Calu3 (cell line): ENCODE measurements around the gene CCNI. TPM values are rescaled to one million over a fixed set of nuclear protein-coding genes. Genes with fewer than 3 reads are reported as not detected.
"Not testable (repeated sequence)": the region's sequence is repeated elsewhere in the genome, so short reads cannot be mapped to it uniquely, and the experiment has no call there.

ENCODE experiments used
- BruUV-seq: library from RNA; stranded (reverse); fragments of 400-500 nt; replicated peaks from 2 replicates; lab custom pipeline; 2021; lab: Mats Ljungman, UMichigan
- CTCF ChIA-PET: fragments of 300-600 bp; sonication (Branson Sonifier 250); formaldehyde crosslinking; loops from one replicate; lab custom pipeline; 2022; ENCODE audit warnings: antibody characterized with exemption; lab: Charles Lee
- DNase-seq: peaks from one replicate; pipeline ENCODE4 v3.0.0; 2022
- H3K27ac Mint-ChIP-seq: one replicate; pipeline ENCODE4 v1.8.0; 2022; ENCODE audit warnings: mixed read lengths; ENCODE audit not compliant: unreplicated experiment
- H3K27me3 Mint-ChIP-seq: one replicate; pipeline ENCODE4 v1.8.0; 2022; ENCODE audit warnings: mixed read lengths; ENCODE audit not compliant: unreplicated experiment
- H3K36me3 Mint-ChIP-seq: one replicate; pipeline ENCODE4 v1.8.0; 2022; ENCODE audit warnings: mild to moderate bottlenecking, moderate library complexity, mixed read lengths; ENCODE audit not compliant: insufficient read depth, unreplicated experiment
- H3K4me1 Mint-ChIP-seq: one replicate; pipeline ENCODE4 v1.8.0; 2022; ENCODE audit warnings: mild to moderate bottlenecking, low read depth, mixed read lengths; ENCODE audit not compliant: unreplicated experiment
- H3K4me3 Mint-ChIP-seq: one replicate; pipeline ENCODE4 v1.8.0; 2022; ENCODE audit warnings: mild to moderate bottlenecking, low read depth, moderate library complexity, mixed read lengths; ENCODE audit not compliant: unreplicated experiment
- H3K9me3 Mint-ChIP-seq: one replicate; pipeline ENCODE4 v1.8.0; 2022; ENCODE audit warnings: low read depth, mixed read lengths; ENCODE audit not compliant: unreplicated experiment
- intact Hi-C: fragments of 100-400 bp; cut with micrococcal nuclease; formaldehyde crosslinking; loops from one replicate; pipeline ENCODE4 v1.10.0; 2022; ENCODE audit not compliant: unreplicated experiment
- total RNA-seq: library from RNA; stranded (reverse); gene quantifications from 2 replicates; pipeline ENCODE4 v1.2.3, GENCODE V29; 2022
- TF ChIP-seq, protein P1 (sequence below): fragments of 200-600 bp; IDR thresholded peaks from one replicate; pipeline ENCODE4 v1.8.0; 2022; ENCODE audit warnings: antibody characterized with exemption; ENCODE audit not compliant: unreplicated experiment

Gene CCNI
- total RNA-seq, 1 experiment from 2014 or later = 136 TPM

DNA sequence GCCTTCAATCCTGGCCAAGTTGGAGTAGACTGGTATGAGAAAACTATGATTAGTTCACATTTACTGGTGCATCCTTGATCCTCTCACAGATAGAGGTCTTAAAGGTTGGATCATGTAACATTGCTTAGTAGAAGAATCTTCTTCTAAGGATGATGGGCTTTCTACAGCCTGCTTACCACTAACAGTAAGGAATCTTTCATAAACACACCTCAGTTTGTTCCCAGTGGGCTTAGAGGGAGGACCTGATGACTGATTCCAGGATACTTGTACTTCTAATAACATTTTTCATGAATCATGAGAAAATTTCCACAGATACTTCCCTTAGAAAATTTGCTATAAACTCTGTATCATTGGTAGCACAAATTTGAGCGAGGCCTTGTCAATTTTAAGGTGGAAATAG lies 40.6 kb downstream of the CCNI start:
- Mint-ChIP-seq H3K4me3 (no peak overlapping the region), H3K36me3 (peaks cover 3% of the 10 kb centered on the region), H3K9me3 (no peaks in the 10 kb centered on the region), H3K27me3 (no peaks in the 10 kb centered on the region), H3K4me1 (no peaks in the 10 kb centered on the region), H3K27ac (no peak overlapping the region)
- CTCF ChIA-PET = no interaction called here
- intact Hi-C loops = no loop called here
- TF ChIP-seq, protein P1, sequence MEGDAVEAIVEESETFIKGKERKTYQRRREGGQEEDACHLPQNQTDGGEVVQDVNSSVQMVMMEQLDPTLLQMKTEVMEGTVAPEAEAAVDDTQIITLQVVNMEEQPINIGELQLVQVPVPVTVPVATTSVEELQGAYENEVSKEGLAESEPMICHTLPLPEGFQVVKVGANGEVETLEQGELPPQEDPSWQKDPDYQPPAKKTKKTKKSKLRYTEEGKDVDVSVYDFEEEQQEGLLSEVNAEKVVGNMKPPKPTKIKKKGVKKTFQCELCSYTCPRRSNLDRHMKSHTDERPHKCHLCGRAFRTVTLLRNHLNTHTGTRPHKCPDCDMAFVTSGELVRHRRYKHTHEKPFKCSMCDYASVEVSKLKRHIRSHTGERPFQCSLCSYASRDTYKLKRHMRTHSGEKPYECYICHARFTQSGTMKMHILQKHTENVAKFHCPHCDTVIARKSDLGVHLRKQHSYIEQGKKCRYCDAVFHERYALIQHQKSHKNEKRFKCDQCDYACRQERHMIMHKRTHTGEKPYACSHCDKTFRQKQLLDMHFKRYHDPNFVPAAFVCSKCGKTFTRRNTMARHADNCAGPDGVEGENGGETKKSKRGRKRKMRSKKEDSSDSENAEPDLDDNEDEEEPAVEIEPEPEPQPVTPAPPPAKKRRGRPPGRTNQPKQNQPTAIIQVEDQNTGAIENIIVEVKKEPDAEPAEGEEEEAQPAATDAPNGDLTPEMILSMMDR = no peak
- BruUV-seq = no TSS peak
- DNase-seq = no peak

- Mint-ChIP-seq H3K9me3 (no peaks in the 10 kb centered on the region), H3K36me3 (peaks cover 9% of the 10 kb centered on the region), H3K27me3 (no peaks in the 10 kb centered on the region), H3K4me3 (no peak overlapping the region), H3K4me1 (no peaks in the 10 kb centered on the region), H3K27ac (no peak overlapping the region)
- BruUV-seq = no TSS peak
- CTCF ChIA-PET = interaction anchor here (0.6 kb wide), 1 partner anchor 25 kb away, joined by 4 read pairs; no protein-coding TSS in a partner anchor
- TF ChIP-seq, protein P1 = no peak
- intact Hi-C loops = no loop called here
- DNase-seq = no peak
Observed at GRCh38 chr4:77031544-77031943, 44.2 kb downstream of the CCNI start.

GRCh38 chr4:77029757-77030156 lies 46.0 kb downstream of the CCNI start:
- H3K36me3 Mint-ChIP-seq = peaks cover 15% of the 10 kb centered on the region
- H3K9me3 Mint-ChIP-seq, DNase-seq, H3K27ac Mint-ChIP-seq, intact Hi-C loops, BruUV-seq, H3K27me3 Mint-ChIP-seq, H3K4me3 Mint-ChIP-seq, H3K4me1 Mint-ChIP-seq: not testable (repeated sequence)
- CTCF ChIA-PET = interaction anchor here (0.7 to 1.0 kb wide), 2 partner anchors 174 to 599 kb away, joined by 3 read pairs; no protein-coding TSS in a partner anchor

DNA sequence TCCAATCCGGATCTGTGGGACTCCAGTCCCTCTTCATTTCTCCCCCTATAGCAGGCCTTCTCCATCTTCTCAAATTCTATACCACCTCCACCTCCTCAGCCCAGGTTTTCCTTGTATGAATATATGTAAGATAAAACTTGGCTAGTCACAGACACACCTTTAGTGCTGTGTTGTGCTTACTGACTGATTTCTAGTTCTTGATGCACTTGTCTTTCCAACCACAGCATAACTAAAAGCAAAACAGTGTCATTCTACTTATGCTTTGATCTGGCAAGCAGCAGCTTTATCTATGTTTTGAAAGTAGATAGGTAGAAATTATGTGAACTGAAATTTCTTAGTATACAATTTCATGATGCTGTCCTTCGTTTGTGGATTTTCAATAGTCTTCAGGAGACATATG lies 47.5 kb downstream of the CCNI start:
- TF ChIP-seq, protein P1 = no peak
- Mint-ChIP-seq H3K4me1 (no peaks in the 10 kb centered on the region), H3K27me3 (no peaks in the 10 kb centered on the region), H3K36me3 (peaks cover 18% of the 10 kb centered on the region), H3K4me3 (no peak overlapping the region), H3K27ac (no peak overlapping the region), H3K9me3 (no peaks in the 10 kb centered on the region)
- CTCF ChIA-PET = no interaction called here
- DNase-seq = no peak
- intact Hi-C loops = no loop called here
- no TSS peak for BruUV-seq

- no peaks in the 10 kb centered on the region for H3K27me3 Mint-ChIP-seq
- H3K4me3 Mint-ChIP-seq = no peak overlapping the region
- H3K9me3 Mint-ChIP-seq = no peaks in the 10 kb centered on the region
- intact Hi-C loops = no loop called here
- H3K27ac Mint-ChIP-seq = no peak overlapping the region
- no peak for DNase-seq
- no peaks in the 10 kb centered on the region for H3K4me1 Mint-ChIP-seq
- no TSS peak for BruUV-seq
- H3K36me3 Mint-ChIP-seq = peaks cover 18% of the 10 kb centered on the region
- CTCF ChIA-PET = no interaction called here
- TF ChIP-seq, protein P1 = no peak
Observed at GRCh38 chr4:77026322-77026704, 49.5 kb downstream of the CCNI start.
